Measurements from ENCODE around the gene PPP2R5E. TPM values are rescaled to one million over a fixed set of nuclear protein-coding genes. Genes with fewer than 3 reads are reported as not detected.

The PPP2R5E gene
- total RNA-seq, 4 donors from 2014 or later: 22.9 to 24.7 (median 23.8) TPM

DNA sequence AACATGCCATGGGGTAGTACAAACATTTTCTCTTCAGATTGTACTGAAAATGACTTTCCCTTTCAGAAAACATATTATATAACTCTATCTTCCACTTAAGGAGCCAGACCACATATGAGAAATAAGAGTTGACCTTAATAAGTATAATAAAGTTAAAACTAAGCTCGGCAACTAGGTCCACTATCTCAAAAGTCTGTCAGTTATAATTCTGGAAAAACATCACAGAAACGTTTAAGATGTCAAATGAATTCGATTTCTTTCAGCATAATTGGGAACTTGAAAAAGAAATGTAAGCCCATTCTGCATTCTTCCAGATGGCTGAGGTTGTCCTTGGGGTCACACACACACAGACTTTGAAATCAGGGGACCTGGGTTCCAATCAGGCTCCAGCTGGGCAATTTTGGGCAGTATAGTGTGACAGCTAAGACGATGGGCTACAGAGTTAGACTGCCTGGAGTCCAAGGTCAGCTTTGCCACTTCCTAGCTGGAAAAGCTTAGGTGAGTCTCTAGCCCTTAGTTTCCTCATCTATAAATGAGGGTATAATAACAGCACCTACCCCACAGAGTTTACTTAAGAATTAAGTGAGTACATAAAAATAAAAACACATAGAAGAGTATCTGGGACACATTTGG, 75.6 kb downstream of the PPP2R5E start:
- H3K4me1 ChIP-seq: peaks cover 0 to 45% (median 13%) of the 10 kb centered on the region in 4 donors
- no peak overlapping the region for H3K27ac ChIP-seq
- no peak for DNase-seq (ENCODE audit: low spot score in 2 of 2)
- no peaks in the 10 kb centered on the region for H3K9me3 ChIP-seq
- TF ChIP-seq EP300 (IDR thresholded peaks at IDR 0.05) (no peak), POLR2A (IDR thresholded peaks at IDR 0.05) (no peak)
- TF ChIP-seq, protein P1, sequence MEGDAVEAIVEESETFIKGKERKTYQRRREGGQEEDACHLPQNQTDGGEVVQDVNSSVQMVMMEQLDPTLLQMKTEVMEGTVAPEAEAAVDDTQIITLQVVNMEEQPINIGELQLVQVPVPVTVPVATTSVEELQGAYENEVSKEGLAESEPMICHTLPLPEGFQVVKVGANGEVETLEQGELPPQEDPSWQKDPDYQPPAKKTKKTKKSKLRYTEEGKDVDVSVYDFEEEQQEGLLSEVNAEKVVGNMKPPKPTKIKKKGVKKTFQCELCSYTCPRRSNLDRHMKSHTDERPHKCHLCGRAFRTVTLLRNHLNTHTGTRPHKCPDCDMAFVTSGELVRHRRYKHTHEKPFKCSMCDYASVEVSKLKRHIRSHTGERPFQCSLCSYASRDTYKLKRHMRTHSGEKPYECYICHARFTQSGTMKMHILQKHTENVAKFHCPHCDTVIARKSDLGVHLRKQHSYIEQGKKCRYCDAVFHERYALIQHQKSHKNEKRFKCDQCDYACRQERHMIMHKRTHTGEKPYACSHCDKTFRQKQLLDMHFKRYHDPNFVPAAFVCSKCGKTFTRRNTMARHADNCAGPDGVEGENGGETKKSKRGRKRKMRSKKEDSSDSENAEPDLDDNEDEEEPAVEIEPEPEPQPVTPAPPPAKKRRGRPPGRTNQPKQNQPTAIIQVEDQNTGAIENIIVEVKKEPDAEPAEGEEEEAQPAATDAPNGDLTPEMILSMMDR (IDR thresholded peaks at IDR 0.05): no peak
- 43 to 53% methylated on average over 4 of the region's 4 CpGs for WGBS, 2 donors
- no peaks in the 10 kb centered on the region for H3K36me3 ChIP-seq
- no peaks in the 10 kb centered on the region for H3K27me3 ChIP-seq
- H3K4me3 ChIP-seq: no peak overlapping the region

GRCh38 chr14:63465347-63465746, 77.8 kb downstream of the PPP2R5E start:
- WGBS, 2 donors: 64 to 68% methylated on average over 8 of the region's 8 CpGs

DNA sequence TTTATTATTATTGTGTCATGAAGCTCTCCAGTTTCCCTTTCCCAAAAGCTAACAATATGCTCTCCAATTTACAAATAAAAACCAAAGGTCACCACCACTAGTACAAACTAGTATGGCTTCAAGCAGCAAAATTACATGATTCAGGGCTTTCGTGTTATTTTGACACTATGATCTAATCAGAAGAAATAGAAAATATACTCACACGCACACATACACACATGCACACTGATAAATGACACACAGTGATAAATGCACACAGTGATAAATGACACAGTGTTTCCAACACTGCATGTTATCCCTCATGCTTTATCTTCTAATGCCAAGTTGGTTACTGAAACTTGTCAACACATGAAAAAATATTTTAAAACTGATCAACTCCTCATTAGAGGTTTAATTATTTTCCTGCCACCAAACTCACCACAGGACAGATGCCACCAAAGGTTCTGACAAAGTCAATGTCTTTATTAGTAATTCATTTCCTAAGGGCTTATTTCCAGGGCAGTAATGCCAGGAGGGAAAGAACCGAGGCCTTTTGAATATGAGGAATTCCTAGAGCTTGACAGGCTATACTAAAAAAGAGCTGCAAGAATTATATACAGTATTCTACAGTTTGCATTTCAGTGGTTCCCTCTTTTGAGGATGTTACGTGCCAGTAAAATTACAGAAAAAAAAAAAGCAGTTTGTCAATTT, 82.4 kb downstream of the PPP2R5E start:
- Histone ChIP-seq H3K27ac (no peak overlapping the region), H3K9me3 (no peaks in the 10 kb centered on the region), H3K27me3 (no peaks in the 10 kb centered on the region), H3K4me3 (no peak overlapping the region), H3K4me1 (peaks cover 0 to 30% (median 4%) of the 10 kb centered on the region in 4 donors), H3K36me3 (peaks cover 0 to 4% (median 0%) of the 10 kb centered on the region in 3 donors)
- no peak for DNase-seq (ENCODE audit: low spot score in 2 of 2)
- TF ChIP-seq, protein P1 (IDR thresholded peaks at IDR 0.05): no peak
- TF ChIP-seq EP300 (IDR thresholded peaks at IDR 0.05) (no peak), POLR2A (IDR thresholded peaks at IDR 0.05) (no peak)
- WGBS, 2 donors: 63 to 72% methylated on average over 4 of the region's 4 CpGs

More at GRCh38 chr14:63465347-63465746, 77.8 kb downstream of the PPP2R5E start:
- no peak for DNase-seq (ENCODE audit: low spot score in 2 of 2)
- H3K36me3 ChIP-seq: peaks cover 0 to 4% (median 0%) of the 10 kb centered on the region in 3 donors
- H3K9me3 ChIP-seq: no peaks in the 10 kb centered on the region
- H3K27ac ChIP-seq: no peak overlapping the region
- no peak overlapping the region for H3K4me3 ChIP-seq
- H3K4me1 ChIP-seq: peaks cover 0 to 26% (median 2%) of the 10 kb centered on the region in 4 donors
- TF ChIP-seq, protein P1 (IDR thresholded peaks at IDR 0.05): no peak
- no peak for TF ChIP-seq EP300 (IDR thresholded peaks at IDR 0.05)
- no peak for TF ChIP-seq POLR2A (IDR thresholded peaks at IDR 0.05)
- H3K27me3 ChIP-seq: no peaks in the 10 kb centered on the region

- no peak overlapping the region for H3K27ac ChIP-seq
- H3K9me3 ChIP-seq: no peaks in the 10 kb centered on the region
- peaks cover 0 to 36% (median 6%) of the 10 kb centered on the region in 4 donors for H3K4me1 ChIP-seq
- WGBS, 2 donors: 41 to 49% methylated on average over 6 of the region's 6 CpGs
- H3K27me3 ChIP-seq: no peaks in the 10 kb centered on the region
- TF ChIP-seq, protein P1 (IDR thresholded peaks at IDR 0.05): no peak
- TF ChIP-seq POLR2A (IDR thresholded peaks at IDR 0.05) (no peak), EP300 (IDR thresholded peaks at IDR 0.05) (no peak)
- DNase-seq (ENCODE audit: low spot score in 2 of 2): no peak
- no peak overlapping the region for H3K4me3 ChIP-seq
- H3K36me3 ChIP-seq: peaks cover 0 to 4% (median 0%) of the 10 kb centered on the region in 3 donors
Measured at GRCh38 chr14:63459738-63460137, 83.4 kb downstream of the PPP2R5E start.

- H3K36me3 ChIP-seq: peaks cover 0 to 4% (median 0%) of the 10 kb centered on the region in 3 donors
- WGBS, 2 donors: 61 to 67% methylated on average over 4 of the region's 4 CpGs
- no peaks in the 10 kb centered on the region for H3K27me3 ChIP-seq
- H3K4me3 ChIP-seq: no peak overlapping the region
- DNase-seq (ENCODE audit: low spot score in 2 of 2): no peak
- H3K27ac ChIP-seq: no peak overlapping the region
- H3K9me3 ChIP-seq: no peaks in the 10 kb centered on the region
- peaks cover 0 to 46% (median 6%) of the 10 kb centered on the region in 4 donors for H3K4me1 ChIP-seq
- TF ChIP-seq, protein P1 (IDR thresholded peaks at IDR 0.05): no peak
- TF ChIP-seq EP300 (IDR thresholded peaks at IDR 0.05) (no peak), POLR2A (IDR thresholded peaks at IDR 0.05) (no peak)
Measured at GRCh38 chr14:63457498-63457897, 85.7 kb downstream of the PPP2R5E start.
